H1 (cell line): Measurements from ENCODE around the gene ACTN3. TPM values are rescaled to one million over a fixed set of nuclear protein-coding genes. Genes with fewer than 3 reads are reported as not detected.

Experiments
- CTCF ChIA-PET: fragments of 300-600 bp; sonication (Branson Sonifier 250); formaldehyde crosslinking; loops from one replicate; lab custom pipeline; 2021; ENCODE audit not compliant: partially characterized antibody; lab: Charles Lee
- POLR2A ChIA-PET: fragments of 300-600 bp; sonication (Branson Sonifier 250); formaldehyde crosslinking; loops from one replicate; lab custom pipeline; 2021; ENCODE audit warnings: inconsistent platforms; ENCODE audit not compliant: partially characterized antibody; lab: Charles Lee
- DNase-seq, 2 experiments: peaks; one replicate each; pipeline versions ENCODE4 v3.0.0 to v3.0.0-alpha.2; 2010 to 2022; ENCODE audit warnings: low spot score in 2 of 2, low read depth in 1 of 2, mixed read lengths in 1 of 2
- FAIRE-seq: peaks from 2 replicates; lab custom pipeline; 2011; peaks lifted over from hg19 to GRCh38; lab: Jason Lieb, UNC
- H2AFZ ChIP-seq: 2 replicates; pipeline ENCODE4 v1.8.1; 2012; ENCODE audit warnings: low read length, inconsistent platforms
- H2AK5ac ChIP-seq: 2 replicates; pipeline ENCODE4 v1.6.1; 2013; ENCODE audit warnings: low read depth, low read length
- H2BK120ac ChIP-seq: replicated peaks from 2 replicates; pipeline ENCODE3; 2013; ENCODE audit warnings: low read depth, low read length, inconsistent platforms
- H2BK12ac ChIP-seq: 2 replicates; pipeline ENCODE4 v1.6.1; 2013; ENCODE audit warnings: low read depth, low read length
- H2BK15ac ChIP-seq: 2 replicates; pipeline ENCODE4 v1.6.1; 2013; ENCODE audit warnings: low read length
- H2BK20ac ChIP-seq: 2 replicates; pipeline ENCODE4 v1.6.1; 2013; ENCODE audit warnings: low read length
- H2BK5ac ChIP-seq: 2 replicates; pipeline ENCODE4 v1.6.1; 2013; ENCODE audit warnings: low read depth, low read length
- H3K14ac ChIP-seq: 2 replicates; pipeline ENCODE4 v1.6.1; 2013; ENCODE audit warnings: inconsistent platforms; ENCODE audit not compliant: insufficient read length
- H3K18ac ChIP-seq: 2 replicates; pipeline ENCODE4 v1.6.1; 2013; ENCODE audit warnings: low read length; ENCODE audit errors: extremely low read depth
- H3K23ac ChIP-seq: 2 replicates; pipeline ENCODE4 v1.6.1; 2013; ENCODE audit warnings: inconsistent platforms; ENCODE audit not compliant: insufficient read length
- H3K23me2 ChIP-seq: 2 replicates; pipeline ENCODE4 v1.6.1; 2013; ENCODE audit warnings: low read depth, low read length
- H3K27ac ChIP-seq: 2 replicates; pipeline ENCODE4 v1.6.1; 2011; ENCODE audit warnings: low read depth, low read length, inconsistent platforms
- H3K27me3 ChIP-seq, 4 experiments: replicated peaks in 1 of 4; 1 replicate in 1 of 4; 2 replicates in 3 of 4; pipeline versions ENCODE4 v1.6.1 to v1.8.1; 2011 to 2013; ENCODE audit warnings: low read length in 3 of 4, mild to moderate bottlenecking in 3 of 4, inconsistent platforms in 2 of 4, mixed read lengths in 2 of 4, moderate library complexity in 1 of 4; ENCODE audit not compliant: control insufficient read depth in 3 of 4, insufficient read depth in 3 of 4; ENCODE audit errors: extremely low read depth in 1 of 4
- H3K36me3 ChIP-seq, 4 experiments: 2 replicates each; pipeline versions ENCODE4 v1.6.1 to v1.8.1; 2011 to 2013; ENCODE audit warnings: mild to moderate bottlenecking in 4 of 4, low read length in 3 of 4, moderate library complexity in 2 of 4, control low read depth in 1 of 4, inconsistent platforms in 1 of 4; ENCODE audit not compliant: insufficient read depth in 4 of 4, control insufficient read depth in 2 of 4
- H3K4ac ChIP-seq: replicated peaks from 2 replicates; pipeline ENCODE3; 2013; ENCODE audit warnings: low read length, low read depth, mixed read lengths, inconsistent platforms; ENCODE audit not compliant: insufficient read length
- H3K4me1 ChIP-seq, 4 experiments: replicated peaks in 1 of 4; 1 replicate in 1 of 4; 2 replicates in 3 of 4; pipeline versions ENCODE4 v1.6.1 to v1.8.1; 2011 to 2013; ENCODE audit warnings: low read length in 3 of 4, inconsistent platforms in 2 of 4, mixed read lengths in 1 of 4; ENCODE audit not compliant: insufficient read depth in 4 of 4, control insufficient read depth in 3 of 4
- H3K4me2 ChIP-seq, 2 experiments: 2 replicates each; pipeline versions ENCODE4 v1.6.1 to v1.8.1; 2011 to 2013; ENCODE audit warnings: low read depth in 2 of 2, low read length in 2 of 2, control low read depth in 1 of 2, inconsistent platforms in 1 of 2, mild to moderate bottlenecking in 1 of 2; ENCODE audit not compliant: insufficient read depth in 1 of 2
- H3K4me3 ChIP-seq, 4 experiments: fragments of 200-600, 300-600 bp in 1 of 4; sonication (generic), shearing (Covaris generic), sonication (Bioruptor Twin) in 1 of 4; 2 replicates each; pipeline versions ENCODE4 v1.5.1 to v1.8.1; 2011 to 2016; ENCODE audit warnings: low read length in 4 of 4, low read depth in 3 of 4, control low read depth in 2 of 4, inconsistent platforms in 2 of 4, mild to moderate bottlenecking in 2 of 4, mixed read lengths in 1 of 4, moderate library complexity in 1 of 4; ENCODE audit not compliant: insufficient read depth in 2 of 4; ENCODE audit errors: extremely low read depth in 1 of 4
- H3K56ac ChIP-seq: replicated peaks from 2 replicates; pipeline ENCODE3; 2013; ENCODE audit warnings: low read depth, mild to moderate bottlenecking, mixed read lengths, low read length, inconsistent platforms; ENCODE audit not compliant: insufficient read length
- H3K79me1 ChIP-seq: 2 replicates; pipeline ENCODE4 v1.6.1; 2013; ENCODE audit warnings: low read depth, low read length, control low read depth
- H3K79me2 ChIP-seq, 2 experiments: 2 replicates each; pipeline versions ENCODE4 v1.6.1 to v1.8.1; 2012 to 2013; ENCODE audit warnings: low read length in 2 of 2, mild to moderate bottlenecking in 2 of 2, inconsistent platforms in 1 of 2; ENCODE audit not compliant: insufficient read depth in 2 of 2, control insufficient read depth in 1 of 2
- H3K9ac ChIP-seq, 4 experiments: replicated peaks in 1 of 4; 1 replicate in 1 of 4; 2 replicates in 3 of 4; pipeline versions ENCODE4 v1.6.1 to v1.8.1; 2011 to 2013; ENCODE audit warnings: low read depth in 3 of 4, low read length in 3 of 4, control low read depth in 2 of 4, mild to moderate bottlenecking in 2 of 4, moderate library complexity in 2 of 4, inconsistent platforms in 1 of 4; ENCODE audit errors: extremely low read depth in 1 of 4
- H3K9me3 ChIP-seq, 2 experiments: 2 replicates each; pipeline versions ENCODE4 v1.6.1 to v1.8.1; 2012 to 2013; ENCODE audit warnings: mild to moderate bottlenecking in 2 of 2, moderate library complexity in 2 of 2, control low read depth in 1 of 2, inconsistent platforms in 1 of 2, low read depth in 1 of 2, low read length in 1 of 2, mixed read lengths in 1 of 2; ENCODE audit not compliant: insufficient read depth in 2 of 2
- H4K20me1 ChIP-seq, 2 experiments: replicated peaks in 1 of 2; 2 replicates each; pipeline versions ENCODE3 to v1.8.1; 2011 to 2013; ENCODE audit warnings: inconsistent platforms in 2 of 2, low read length in 2 of 2, mild to moderate bottlenecking in 1 of 2; ENCODE audit not compliant: insufficient read depth in 2 of 2, control insufficient read depth in 1 of 2
- H4K5ac ChIP-seq: 2 replicates; pipeline ENCODE4 v1.6.1; 2013; ENCODE audit warnings: low read length, low read depth, mixed read lengths, inconsistent platforms; ENCODE audit not compliant: insufficient read length
- H4K8ac ChIP-seq: 2 replicates; pipeline ENCODE4 v1.8.0; 2013; ENCODE audit warnings: mild to moderate bottlenecking, moderate library complexity, low read length, inconsistent platforms; ENCODE audit not compliant: insufficient read depth; ENCODE audit errors: extremely low read depth
- H4K91ac ChIP-seq: replicated peaks from 2 replicates; pipeline ENCODE3; 2013; ENCODE audit warnings: low read length, mixed read lengths, inconsistent platforms; ENCODE audit not compliant: insufficient read length
- CBX5 ChIP-seq: fragments of 300-800, 300-1000 bp; sonication (generic); IDR thresholded peaks from 2 replicates; pipeline ENCODE4 v1.7.1; 2016; ENCODE audit warnings: antibody characterized with exemption, low read length, low read depth
- CEBPB ChIP-seq: IDR thresholded peaks from 2 replicates; pipeline ENCODE4 v1.6.1; 2012; ENCODE audit warnings: low read depth, low read length
- CHD1 ChIP-seq: IDR thresholded peaks from 2 replicates; pipeline ENCODE4 v1.6.1; 2012; ENCODE audit warnings: low read depth, low read length, improper control_type of control experiment
- CHD2 ChIP-seq: IDR thresholded peaks from 2 replicates; pipeline ENCODE4 v1.6.1; 2012; ENCODE audit warnings: low read length, improper control_type of control experiment
- EGR1 ChIP-seq: IDR thresholded peaks from 2 replicates; pipeline ENCODE4 v1.6.1; 2011; ENCODE audit warnings: low read depth, low read length, borderline replicate concordance
- KDM1A ChIP-seq: fragments of 200-600, 300-600 bp; sonication (generic); IDR thresholded peaks from 2 replicates; pipeline ENCODE4 v1.7.1; 2016; ENCODE audit warnings: mild to moderate bottlenecking, low read length, borderline replicate concordance
- SP1 ChIP-seq: IDR thresholded peaks from 2 replicates; pipeline ENCODE4 v1.6.1; 2011; ENCODE audit warnings: low read depth, low read length
- USF2 ChIP-seq: IDR thresholded peaks from 2 replicates; pipeline ENCODE4 v1.6.1; 2011; ENCODE audit warnings: low read length, improper control_type of control experiment
- ZNF274 ChIP-seq: IDR thresholded peaks from 2 replicates; pipeline ENCODE4 v1.7.0; 2012; ENCODE audit warnings: low read length, borderline replicate concordance; ENCODE audit errors: extremely low read depth
- WGBS, 2 experiments: shearing (Covaris generic) in 1 of 2; methylation state at CpG; one replicate each; pipeline versions ENCODE4 v1.1.6 to v1.1.7; 2013 to 2015; ENCODE audit warnings: low lambda C conversion rate in 2 of 2, mixed read lengths in 2 of 2, inconsistent platforms in 1 of 2, low coverage in 1 of 2, missing lambda C conversion rate in 1 of 2; ENCODE audit not compliant: insufficient replicate concordance in 2 of 2, insufficient coverage in 1 of 2, insufficient read length in 1 of 2; ENCODE audit errors: extremely low coverage in 1 of 2, missing lambda C conversion rate in 1 of 2; 5-methylcytosine and 5-hydroxymethylcytosine counted together
- polyA plus RNA-seq, 7 experiments: library from polyadenylated mRNA; depleted of rRNA in 3 of 7; stranded (reverse) in 5 of 7; unstranded in 2 of 7; fragments of >200 nt in 5 of 7; fragments of 200-250 nt in 2 of 7; gene quantifications; 1 replicate in 5 of 7; 2 replicates in 1 of 7; 4 replicates in 1 of 7; pipeline versions ENCODE4 v1.2.1 to v1.2.3, GENCODE V29; 2011 to 2013; ENCODE audit warnings: missing spikeins in 2 of 7, mixed read lengths in 2 of 7
- total RNA-seq: library from RNA; stranded (reverse); fragmentation: NEBNext Ultra II Directional; extraction: Animal tissue kit (Norgen Biotek cat#: 25700); gene quantifications from 2 replicates; pipeline ENCODE4 v1.2.1, GENCODE V29; 2021

The ACTN3 gene
- total and polyA plus RNA-seq, 2 of the 8 experiments (the other 6 are each of a cell fraction or from before 2014, with no cell fraction given) = 30.8 to 36.7 TPM

- CTCF ChIA-PET = interaction anchor here (0.9 to 3.5 kb wide), 20 partner anchors 9 to 101 kb away, joined by 3 to 43 read pairs (median 6); partner anchors contain the start of genes ACTN3, CTSF, RBM4 and RBM4B
- WGBS, 2 experiments = 21% methylated on average over 66 of the region's 68 CpGs; no CpG with 5 or more reads in 1 of the 2 experiments
- TF ChIP-seq CHD2 (no peak), ZNF274 (no peak), KDM1A (no peak; the same call in 1 of the 2 replicates), EGR1 (no peak), CBX5 (no peak), CHD1 (no peak), SP1 (0 out of 2 replicates have a peak, but pooled peaks have one; percentile 26), CEBPB (0 out of 2 replicates have a peak, but pooled peaks have one; percentile 1), USF2 (peak; percentile 6; the same call in 1 of the 2 replicates)
Observed at GRCh38 chr11:66592457-66593302, 46.0 kb downstream of the ACTN3 start, which contains the start of the genes CCDC87 and CCS. CCDC87 (minus strand) TSS chr11:66593063; CDS start chr11:66593015, 48 bp downstream. CCS (plus strand) TSS chr11:66593185; CDS start chr11:66593262, 77 bp downstream.

More at GRCh38 chr11:66592457-66593302, 46.0 kb downstream of the ACTN3 start, which contains the start of the genes CCDC87 and CCS:
- Histone ChIP-seq H3K27me3 (peaks cover 0 to 10% (median 4%) of the 10 kb centered on the region in 4 experiments; a peak in 3 of 7 replicates), H4K20me1 (no peaks in the 10 kb centered on the region), H4K5ac (peak within 1 kb of the TSS; percentile 61), H3K79me2 (peaks cover 0 to 5% of the 10 kb centered on the region in 2 experiments; a peak in 2 of 4 replicates), H3K36me3 (no peaks in the 10 kb centered on the region; a peak in 1 of 8 replicates), H3K4ac (peak within 1 kb of the TSS; percentile 94), H3K9ac (peak within 1 kb of the TSS in 3 of 4 experiments; percentile 52 to 70 (median 67); a peak in 5 of 7 replicates), H3K4me2 (peak within 1 kb of the TSS; percentile 60 to 92), H3K79me1 (peaks cover 5% of the 10 kb centered on the region), H2BK120ac (no peak within 1 kb of the TSS), H2BK15ac (no peak within 1 kb of the TSS), H3K9me3 (peaks cover 9 to 17% of the 10 kb centered on the region in 2 experiments), H3K23ac (no peak within 1 kb of the TSS), H3K18ac (peak within 1 kb of the TSS; percentile 56; the same call in 1 of the 2 replicates), H4K8ac (peak within 1 kb of the TSS; percentile 94), H3K56ac (peak within 1 kb of the TSS; percentile 12), H3K4me3 (peak within 1 kb of the TSS; percentile 49 to 73 (median 64)), H2BK5ac (peak within 1 kb of the TSS; percentile 47), H3K23me2 (peaks cover 9% of the 10 kb centered on the region), H2BK12ac (peak within 1 kb of the TSS; percentile 79), H2BK20ac (peak within 1 kb of the TSS; percentile 40; the same call in 1 of the 2 replicates), H2AFZ (peak within 1 kb of the TSS; percentile 46; the same call in 1 of the 2 replicates), H4K91ac (peak within 1 kb of the TSS; percentile 50), H3K27ac (peak within 1 kb of the TSS; percentile 57), H3K14ac (no peak within 1 kb of the TSS), H3K4me1 (peaks cover 0 to 11% (median 7%) of the 10 kb centered on the region in 4 experiments; a peak in 6 of 7 replicates), H2AK5ac (peak within 1 kb of the TSS; percentile 95; the same call in 1 of the 2 replicates)
- FAIRE-seq (no peak), DNase-seq (peak; percentile 85 to 98)
- POLR2A ChIA-PET = interaction anchor here (0.7 to 65.3 kb wide), 13 partner anchors 9 to 86 kb away, joined by 3 to 2165 read pairs (median 4); partner anchors contain the start of genes ACTN3, CTSF, RBM14 and RBM4
